HUDEP-2 (cell line): ENCODE measurements around the gene DEFB132.
A peak's percentile ranks its signal among the peaks of the same experiment; 100 is the strongest.

ENCODE experiments used
- DNase-seq, 76 experiments: peaks; one replicate each; lab custom pipeline; 2025; ENCODE audit not compliant: unreplicated experiment in 76 of 76; lab: John Stamatoyannopoulos, UW

The DEFB132 gene

DNA sequence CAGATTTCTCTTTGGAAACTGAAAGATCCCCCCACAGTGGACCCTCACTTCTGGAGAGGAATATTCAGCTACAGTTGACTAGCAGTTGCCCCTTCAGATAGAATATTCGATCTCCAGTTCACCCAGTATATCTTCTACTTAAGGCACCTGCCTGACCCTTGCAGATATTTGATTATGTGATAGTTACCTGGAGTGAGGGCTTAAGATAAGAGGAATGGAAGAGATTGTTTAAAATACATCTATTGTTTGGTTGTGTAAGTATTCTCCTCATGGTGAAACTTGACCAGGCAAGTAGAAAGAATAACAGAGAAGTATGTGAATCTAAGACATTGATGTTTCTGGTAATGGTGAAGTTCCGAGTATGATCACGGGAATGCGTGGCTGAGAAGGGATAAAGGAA is 38.3 kb downstream of the DEFB132 start:
- DNase-seq = no peak

DNA sequence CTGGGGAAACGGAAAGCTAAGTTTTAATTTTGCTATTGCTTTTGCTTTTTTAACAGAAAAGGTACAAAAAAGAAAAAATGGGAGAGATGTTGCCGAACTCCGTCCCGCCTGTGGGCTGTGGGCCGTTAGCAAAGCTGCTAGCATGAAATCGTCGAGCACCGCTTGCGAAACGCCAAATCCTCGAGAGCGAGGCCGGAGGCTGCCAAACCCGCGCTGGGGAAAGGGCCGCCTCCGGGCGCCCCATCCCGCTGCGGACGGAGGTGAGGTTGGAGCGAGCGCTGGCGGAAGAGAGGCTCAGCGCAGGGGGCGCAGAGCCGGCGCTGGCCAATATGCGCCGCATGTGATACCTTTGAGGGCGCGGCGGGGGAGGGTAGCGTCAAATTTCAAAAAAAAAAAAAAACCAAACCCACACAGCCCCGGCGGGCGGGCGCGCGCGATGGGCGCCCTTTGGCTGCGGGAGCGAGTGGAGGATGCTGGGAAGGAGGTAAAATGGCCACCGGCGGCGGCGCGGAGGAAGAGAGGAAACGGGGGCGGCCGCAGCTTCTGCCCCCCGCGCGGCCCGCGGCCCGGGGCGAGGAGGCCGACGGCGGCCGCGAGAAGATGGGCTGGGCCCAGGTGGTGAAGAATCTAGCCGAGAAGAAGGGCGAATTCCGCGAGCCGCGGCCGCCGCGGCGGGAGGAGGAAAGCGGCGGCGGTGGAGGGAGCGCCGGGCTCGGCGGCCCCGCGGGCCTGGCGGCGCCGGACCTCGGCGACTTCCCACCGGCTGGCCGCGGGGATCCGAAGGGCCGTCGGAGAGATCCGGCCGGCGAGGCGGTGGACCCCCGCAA is 39.8 kb downstream of the DEFB132 start, which contains the start of gene ZCCHC3:
TSS of gene ZCCHC3 (plus strand) at position 473 of the 827 bp plus-strand sequence. CDS start at position 490, 17 bp downstream.
- peak in 75 of 76 experiments; percentile 20 to 91 (median 81) for DNase-seq

DNA sequence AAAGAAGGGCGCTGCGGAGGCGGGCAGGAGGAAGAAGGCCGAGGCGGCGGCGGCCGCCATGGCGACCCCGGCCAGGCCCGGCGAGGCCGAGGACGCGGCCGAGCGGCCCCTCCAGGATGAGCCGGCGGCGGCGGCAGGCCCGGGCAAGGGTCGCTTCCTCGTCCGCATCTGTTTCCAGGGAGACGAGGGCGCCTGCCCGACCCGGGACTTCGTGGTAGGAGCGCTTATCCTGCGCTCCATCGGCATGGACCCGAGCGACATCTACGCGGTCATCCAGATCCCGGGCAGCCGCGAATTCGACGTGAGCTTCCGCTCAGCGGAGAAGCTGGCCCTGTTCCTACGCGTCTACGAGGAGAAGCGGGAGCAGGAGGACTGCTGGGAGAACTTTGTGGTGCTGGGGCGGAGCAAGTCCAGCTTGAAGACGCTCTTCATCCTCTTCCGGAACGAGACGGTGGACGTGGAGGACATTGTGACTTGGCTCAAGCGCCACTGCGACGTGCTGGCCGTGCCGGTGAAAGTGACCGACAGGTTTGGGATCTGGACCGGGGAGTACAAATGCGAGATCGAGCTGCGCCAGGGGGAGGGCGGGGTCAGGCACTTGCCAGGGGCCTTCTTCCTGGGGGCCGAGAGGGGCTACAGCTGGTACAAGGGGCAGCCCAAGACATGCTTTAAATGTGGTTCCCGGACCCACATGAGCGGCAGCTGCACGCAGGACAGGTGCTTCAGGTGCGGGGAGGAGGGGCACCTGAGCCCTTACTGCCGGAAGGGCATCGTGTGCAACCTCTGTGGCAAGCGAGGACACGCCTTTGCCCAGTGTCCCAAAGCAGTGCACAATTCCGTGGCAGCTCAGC is 40.6 kb downstream of the DEFB132 start:
- peak in 66 of 76 experiments; percentile 7 to 66 (median 40) for DNase-seq

DNA sequence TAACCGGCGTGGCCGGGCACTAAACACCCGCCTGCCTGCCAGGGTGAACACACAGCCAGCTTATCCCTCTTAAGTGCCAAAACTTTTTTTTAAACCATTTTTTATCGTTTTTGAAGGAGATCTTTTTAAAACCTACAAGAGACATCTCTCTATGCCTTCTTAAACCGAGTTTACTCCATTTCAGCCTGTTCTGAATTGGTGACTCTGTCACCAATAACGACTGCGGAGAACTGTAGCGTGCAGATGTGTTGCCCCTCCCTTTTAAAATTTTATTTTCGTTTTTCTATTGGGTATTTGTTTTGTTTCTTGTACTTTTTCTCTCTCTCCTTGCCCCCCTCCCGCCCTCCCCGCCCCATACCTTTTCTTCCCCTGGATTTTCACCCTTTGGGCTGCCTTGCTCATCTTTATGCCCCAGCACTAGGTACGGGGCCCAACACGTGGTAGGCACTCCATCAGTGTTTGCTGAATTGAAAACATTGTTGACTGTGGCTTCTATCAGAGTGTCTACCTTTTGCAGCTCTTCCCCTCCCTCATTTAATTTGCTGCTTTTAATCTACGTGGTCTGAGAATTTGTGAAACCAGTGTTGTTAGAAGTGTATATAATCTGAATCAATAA is 41.4 kb downstream of the DEFB132 start:
- DNase-seq = peak in 2 of 76 experiments; percentile 16 to 19

DNA sequence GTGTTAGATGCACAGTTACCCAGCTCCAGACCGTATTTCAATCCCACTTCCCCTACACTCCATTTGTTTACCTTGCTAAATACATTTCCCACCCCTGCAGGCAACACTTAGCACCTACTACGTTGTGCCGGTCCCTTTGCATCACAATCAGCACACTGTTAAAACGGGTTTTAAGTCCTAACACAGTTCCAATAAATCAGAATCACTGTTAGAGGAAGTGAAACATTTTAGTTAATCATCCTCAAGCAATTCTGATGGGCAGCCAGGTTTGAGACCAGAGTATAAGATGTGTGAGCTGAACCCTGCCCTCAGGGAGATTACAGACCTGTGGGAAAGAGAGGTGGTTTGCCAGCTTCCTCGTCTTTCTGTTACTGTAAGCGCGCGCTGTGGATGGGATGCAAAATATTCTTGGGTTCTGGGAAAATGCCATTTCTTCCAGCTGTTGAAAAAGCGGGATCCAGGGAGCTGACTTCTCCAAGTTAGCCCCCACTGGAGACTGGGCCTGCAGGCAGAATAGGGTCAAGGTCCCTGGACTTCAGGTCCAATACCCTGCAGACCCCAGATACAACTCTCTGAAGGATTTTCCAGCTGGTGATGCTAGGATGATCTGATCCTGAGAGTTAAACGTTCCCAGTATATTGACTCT is 42.9 kb downstream of the DEFB132 start:
- DNase-seq = no peak

DNA sequence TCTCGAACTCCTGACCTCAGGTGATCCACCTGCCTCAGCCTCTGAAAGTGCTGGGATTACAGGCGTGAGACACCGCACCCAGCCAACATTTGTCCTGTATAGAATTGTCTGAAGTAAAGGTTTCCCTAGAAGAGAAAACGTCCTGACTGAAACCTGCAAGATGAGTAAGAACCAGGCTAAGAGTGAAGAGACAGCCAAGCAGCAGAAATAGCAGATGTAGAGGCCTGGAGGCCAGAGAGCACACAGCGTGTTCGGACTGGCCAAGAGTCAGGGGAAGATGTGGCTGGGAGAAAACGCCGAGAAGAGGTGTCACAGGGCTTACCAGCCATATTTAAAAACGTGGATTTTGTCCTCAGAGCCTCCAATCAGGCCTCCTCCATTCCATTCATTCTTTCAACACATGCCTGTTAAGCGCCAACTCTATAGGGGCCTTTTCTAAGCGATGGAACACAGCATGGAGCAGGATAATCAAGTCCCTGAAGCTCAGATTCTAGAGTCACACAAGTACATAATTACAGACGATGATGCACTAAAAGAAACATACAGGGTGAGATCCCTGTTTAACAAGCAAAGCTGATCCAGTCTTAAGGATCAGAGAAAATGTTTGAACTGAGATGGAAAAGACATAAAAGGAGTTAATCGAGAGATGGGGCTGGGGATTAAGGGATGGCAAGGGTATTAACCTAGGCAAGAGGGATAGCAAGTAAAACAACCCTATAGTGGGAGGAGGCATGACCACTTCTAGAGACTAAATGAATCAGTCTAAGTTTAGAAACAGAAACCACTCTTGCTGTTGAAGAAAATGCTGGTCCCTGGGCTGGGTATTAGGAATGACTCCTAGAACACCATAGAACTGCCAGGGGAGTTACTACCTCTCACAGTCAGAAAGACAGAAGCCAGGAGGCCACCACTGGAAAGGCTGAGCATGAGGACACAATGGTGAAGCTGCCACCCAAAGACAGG is 44.6 kb downstream of the DEFB132 start:
- DNase-seq = no peak

DNA sequence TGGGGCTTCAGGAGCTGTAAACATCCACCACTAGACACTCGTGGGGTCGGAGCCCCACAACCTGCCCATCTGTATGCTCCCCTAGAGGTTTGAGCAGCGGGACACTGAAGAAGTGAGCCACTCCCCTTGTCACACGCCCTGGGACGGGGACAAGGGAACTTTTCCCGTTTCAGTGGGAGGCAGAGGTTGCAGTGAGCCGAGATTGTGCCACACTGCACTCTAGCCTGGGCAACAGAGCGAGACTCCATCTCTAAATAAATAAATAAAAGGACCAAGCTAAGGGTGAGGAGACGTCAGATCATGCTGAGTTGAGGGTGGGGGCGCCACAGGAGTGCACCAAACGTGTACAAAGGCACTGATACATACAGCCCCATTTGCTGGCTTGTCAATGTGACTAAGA is 48.2 kb downstream of the DEFB132 start:
- DNase-seq = no peak

DNA sequence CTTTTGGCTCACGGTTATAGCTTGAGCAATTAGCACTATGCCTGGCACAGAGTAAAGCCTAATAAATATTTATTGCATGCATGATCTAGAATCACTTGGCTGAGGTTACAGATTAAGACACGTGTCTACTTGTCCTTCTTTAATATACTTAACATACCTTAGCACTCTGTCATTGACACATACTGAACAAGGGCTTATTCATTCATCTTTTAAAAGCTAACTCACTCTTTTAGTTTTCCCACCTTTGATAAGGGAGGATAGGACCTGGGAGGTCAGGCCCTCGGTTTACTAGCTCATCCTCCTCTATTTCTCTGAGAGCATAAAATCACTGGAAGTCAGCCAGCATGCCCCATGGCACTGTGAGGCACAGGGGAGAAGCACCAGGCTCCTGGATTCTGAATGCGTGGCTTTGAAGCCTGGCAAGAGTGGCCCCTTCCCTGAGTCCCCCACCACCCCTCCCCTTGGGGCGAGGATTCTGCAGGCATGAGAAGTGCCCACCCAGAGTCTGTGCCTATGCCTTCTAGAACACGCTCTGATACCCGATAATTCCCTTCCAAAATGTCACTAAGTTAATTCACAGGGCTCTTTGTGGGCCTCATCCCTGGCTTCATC is 51.0 kb downstream of the DEFB132 start:
- DNase-seq = no peak

DNA sequence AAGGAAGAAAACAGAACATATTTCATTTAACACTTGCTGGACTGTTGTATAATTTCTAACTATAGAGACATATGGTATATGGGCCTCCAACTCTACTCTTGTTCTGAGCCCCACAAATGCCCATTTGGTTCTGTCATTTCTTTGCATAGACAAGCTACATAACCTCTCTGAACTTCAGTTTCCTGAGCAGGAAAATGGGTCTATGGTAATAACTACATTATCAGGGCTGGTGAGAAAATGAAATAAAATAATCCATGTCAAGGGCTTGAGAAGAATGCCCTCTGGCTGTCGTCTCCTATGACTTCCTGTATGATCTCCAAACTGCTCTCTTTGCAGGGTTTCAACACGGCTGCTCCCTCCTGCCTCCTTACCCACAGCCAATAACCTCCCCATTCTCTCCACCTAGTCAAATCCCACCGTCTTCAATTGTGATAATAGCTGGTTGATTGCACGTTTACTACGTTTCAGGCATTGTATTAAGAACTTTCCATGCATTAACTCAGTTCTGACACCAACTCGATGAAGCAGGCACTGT is 51.8 kb downstream of the DEFB132 start:
- DNase-seq = no peak

DNA sequence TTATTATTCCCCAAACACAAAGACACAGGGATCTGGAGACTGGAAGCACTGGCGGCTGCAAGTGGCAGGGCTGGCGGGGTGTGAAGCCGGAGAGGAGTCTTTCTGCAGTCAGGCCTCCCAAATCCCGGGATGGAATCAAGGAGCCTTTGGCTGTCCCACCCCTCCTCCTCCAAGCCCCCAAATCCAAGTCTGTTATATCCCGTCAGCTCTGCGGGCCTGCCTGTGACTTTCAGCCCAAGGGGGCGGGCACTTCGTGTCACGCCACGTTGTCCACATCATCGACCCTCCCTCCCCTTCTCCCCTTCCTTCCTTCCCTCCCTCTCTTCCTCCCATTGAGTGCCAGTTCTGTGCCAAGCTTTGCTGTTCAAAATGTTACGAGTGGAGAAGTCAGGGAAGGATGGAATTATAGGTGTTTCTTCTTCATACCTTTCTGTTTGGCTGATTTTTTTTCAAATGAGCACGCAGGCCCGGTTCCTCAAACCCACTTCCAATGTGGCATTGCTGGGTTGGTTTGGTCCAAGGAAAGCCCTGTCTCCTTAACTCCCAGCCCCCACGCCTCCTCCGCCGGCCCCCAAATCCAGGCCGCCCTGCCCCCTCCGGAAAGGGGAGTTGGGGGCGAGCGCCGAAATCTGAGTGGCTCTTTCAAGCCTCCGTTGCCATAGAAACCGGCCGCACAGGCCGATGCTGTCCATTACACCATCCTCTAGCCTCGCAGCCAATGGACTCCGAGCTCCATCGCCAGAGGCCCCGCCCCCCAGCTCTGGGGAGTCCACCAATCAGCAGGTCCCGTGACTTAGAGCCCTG is 52.5 kb downstream of the DEFB132 start:
- peak in 51 of 76 experiments; percentile 7 to 80 (median 50) for DNase-seq

DNA sequence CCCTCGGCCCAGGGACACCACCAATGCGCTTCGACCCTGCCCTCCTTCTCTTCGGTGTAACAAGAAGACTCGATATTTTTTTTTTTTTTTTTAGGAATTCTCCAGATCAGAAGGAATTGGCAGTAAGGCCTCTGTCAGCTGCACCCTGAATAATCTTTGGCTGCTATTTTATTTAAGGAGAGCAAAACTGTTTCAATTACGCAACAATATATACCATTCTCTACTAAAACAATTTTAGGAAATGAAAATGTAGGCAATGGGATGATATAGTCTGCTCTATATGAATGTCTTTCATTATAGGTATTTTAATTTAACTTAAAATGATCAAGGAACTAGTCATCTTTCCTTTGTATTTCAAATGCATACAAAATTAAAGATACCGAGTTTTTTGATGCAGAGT is 53.1 kb downstream of the DEFB132 start:
- no peak for DNase-seq
